C4-2B (cell line): ENCODE data around the gene NEK9.

Experiments
- ZFX ChIP-seq: fragments of 450-650 bp; IDR thresholded peaks from 2 replicates; pipeline ENCODE4 v1.6.1; 2017
- TF ChIP-seq, protein P1 (sequence below): fragments of 450-650 bp; conservative IDR thresholded peaks from 2 replicates; pipeline ENCODE4 v1.5.1; 2017; ENCODE audit warnings: mild to moderate bottlenecking

DNA sequence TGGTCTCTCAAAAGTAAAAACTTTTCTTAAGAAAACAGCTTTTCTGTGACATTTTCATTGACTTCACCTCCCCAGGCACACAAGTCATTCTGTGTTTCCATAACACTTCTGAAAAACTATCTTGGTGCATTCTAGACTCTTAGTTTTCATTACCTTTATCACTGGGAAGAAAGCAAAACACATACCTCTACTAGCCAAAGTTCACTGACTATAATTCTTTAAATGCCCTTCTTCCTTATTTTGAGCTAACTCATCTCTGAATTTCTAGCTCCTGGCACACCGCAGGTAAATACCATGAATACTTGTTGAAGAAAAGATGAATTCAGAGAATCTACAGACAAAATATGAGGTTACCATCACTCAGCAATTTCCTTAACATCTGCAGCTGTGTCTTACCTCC is 96.7 kb downstream of the NEK9 start:
- TF ChIP-seq, protein P1, sequence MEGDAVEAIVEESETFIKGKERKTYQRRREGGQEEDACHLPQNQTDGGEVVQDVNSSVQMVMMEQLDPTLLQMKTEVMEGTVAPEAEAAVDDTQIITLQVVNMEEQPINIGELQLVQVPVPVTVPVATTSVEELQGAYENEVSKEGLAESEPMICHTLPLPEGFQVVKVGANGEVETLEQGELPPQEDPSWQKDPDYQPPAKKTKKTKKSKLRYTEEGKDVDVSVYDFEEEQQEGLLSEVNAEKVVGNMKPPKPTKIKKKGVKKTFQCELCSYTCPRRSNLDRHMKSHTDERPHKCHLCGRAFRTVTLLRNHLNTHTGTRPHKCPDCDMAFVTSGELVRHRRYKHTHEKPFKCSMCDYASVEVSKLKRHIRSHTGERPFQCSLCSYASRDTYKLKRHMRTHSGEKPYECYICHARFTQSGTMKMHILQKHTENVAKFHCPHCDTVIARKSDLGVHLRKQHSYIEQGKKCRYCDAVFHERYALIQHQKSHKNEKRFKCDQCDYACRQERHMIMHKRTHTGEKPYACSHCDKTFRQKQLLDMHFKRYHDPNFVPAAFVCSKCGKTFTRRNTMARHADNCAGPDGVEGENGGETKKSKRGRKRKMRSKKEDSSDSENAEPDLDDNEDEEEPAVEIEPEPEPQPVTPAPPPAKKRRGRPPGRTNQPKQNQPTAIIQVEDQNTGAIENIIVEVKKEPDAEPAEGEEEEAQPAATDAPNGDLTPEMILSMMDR = no peak
- TF ChIP-seq ZFX = no peak
